Astrocyte (in vitro differentiated cells and primary cell): Measurements from ENCODE around the gene RSF1. TPM values are rescaled to one million over a fixed set of nuclear protein-coding genes. Genes with fewer than 3 reads are reported as not detected.

Source experiments
- DNase-seq: peaks from one replicate; pipeline ENCODE4 v3.0.0-alpha.2; 2010; ENCODE audit warnings: low read depth
- FAIRE-seq: peaks from 2 replicates; lab custom pipeline; 2011; peaks lifted over from hg19 to GRCh38; lab: Jason Lieb, UNC
- H2AFZ ChIP-seq: 2 replicates; pipeline ENCODE4 v1.6.0; 2012; ENCODE audit warnings: low read depth, low read length, inconsistent platforms
- H3K27ac ChIP-seq: 2 replicates; pipeline ENCODE4 v1.5.1; 2011; ENCODE audit warnings: low read depth, low read length, inconsistent platforms
- H3K27me3 ChIP-seq: 2 replicates; pipeline ENCODE4 v1.6.0; 2011; ENCODE audit warnings: low read length, inconsistent platforms; ENCODE audit not compliant: insufficient read depth
- H3K36me3 ChIP-seq: 2 replicates; pipeline ENCODE4 v1.5.1; 2011; ENCODE audit warnings: low read length, inconsistent platforms; ENCODE audit not compliant: insufficient read depth
- H3K4me1 ChIP-seq: 2 replicates; pipeline ENCODE4 v1.5.1; 2011; ENCODE audit warnings: low read length, inconsistent platforms; ENCODE audit not compliant: insufficient read depth
- H3K4me2 ChIP-seq: 2 replicates; pipeline ENCODE4 v1.6.0; 2012; ENCODE audit warnings: low read length, inconsistent platforms
- H3K4me3 ChIP-seq: 2 replicates; pipeline ENCODE4 v1.5.1; 2011; ENCODE audit warnings: low read depth, mild to moderate bottlenecking, low read length, inconsistent platforms; ENCODE audit not compliant: insufficient read depth
- H3K79me2 ChIP-seq: 2 replicates; pipeline ENCODE4 v1.6.0; 2012; ENCODE audit warnings: mild to moderate bottlenecking, low read length, inconsistent platforms; ENCODE audit not compliant: insufficient read depth
- H3K9ac ChIP-seq: 2 replicates; pipeline ENCODE4 v1.6.0; 2012; ENCODE audit warnings: mild to moderate bottlenecking, low read length, inconsistent platforms
- H3K9me3 ChIP-seq: 2 replicates; pipeline ENCODE4 v1.5.1; 2012; ENCODE audit warnings: low read depth, mild to moderate bottlenecking, low read length, inconsistent platforms; ENCODE audit not compliant: insufficient read depth
- H4K20me1 ChIP-seq: 2 replicates; pipeline ENCODE4 v1.6.0; 2012; ENCODE audit warnings: low read length, inconsistent platforms; ENCODE audit not compliant: insufficient read depth
- H3K27ac Mint-ChIP-seq: one replicate; pipeline ENCODE4 v1.8.0; 2021; ENCODE audit warnings: mild to moderate bottlenecking, mixed read lengths; ENCODE audit not compliant: unreplicated experiment
- H3K27me3 Mint-ChIP-seq: one replicate; pipeline ENCODE4 v1.8.0; 2021; ENCODE audit warnings: low read depth, mixed read lengths; ENCODE audit not compliant: unreplicated experiment
- H3K36me3 Mint-ChIP-seq: one replicate; pipeline ENCODE4 v1.8.0; 2021; ENCODE audit warnings: low read depth, mixed read lengths; ENCODE audit not compliant: unreplicated experiment
- H3K4me1 Mint-ChIP-seq: one replicate; pipeline ENCODE4 v1.8.0; 2021; ENCODE audit warnings: low read depth, mixed read lengths; ENCODE audit not compliant: unreplicated experiment
- H3K4me3 Mint-ChIP-seq: one replicate; pipeline ENCODE4 v1.8.0; 2021; ENCODE audit warnings: mild to moderate bottlenecking, moderate library complexity, mixed read lengths; ENCODE audit not compliant: unreplicated experiment
- H3K9me3 Mint-ChIP-seq: one replicate; pipeline ENCODE4 v1.8.0; 2021; ENCODE audit warnings: mild to moderate bottlenecking, mixed read lengths; ENCODE audit not compliant: unreplicated experiment
- EZH2 ChIP-seq: IDR thresholded peaks from 2 replicates; pipeline ENCODE4 v1.6.1; 2012; ENCODE audit warnings: mild to moderate bottlenecking, low read length, inconsistent platforms; ENCODE audit not compliant: insufficient read depth
- total RNA-seq: library from RNA; stranded (reverse); gene quantifications from 2 replicates; pipeline ENCODE4 v1.2.1, GENCODE V29; 2021
- TF ChIP-seq, protein P1 (sequence below): IDR thresholded peaks from 2 replicates; pipeline ENCODE4 v1.5.1; 2011; ENCODE audit warnings: low read depth, mild to moderate bottlenecking, inconsistent platforms, low read length, moderate library complexity; ENCODE audit not compliant: insufficient read depth

RSF1 gene
- total RNA-seq, 1 donor from 2014 or later = 84.0 TPM

DNA sequence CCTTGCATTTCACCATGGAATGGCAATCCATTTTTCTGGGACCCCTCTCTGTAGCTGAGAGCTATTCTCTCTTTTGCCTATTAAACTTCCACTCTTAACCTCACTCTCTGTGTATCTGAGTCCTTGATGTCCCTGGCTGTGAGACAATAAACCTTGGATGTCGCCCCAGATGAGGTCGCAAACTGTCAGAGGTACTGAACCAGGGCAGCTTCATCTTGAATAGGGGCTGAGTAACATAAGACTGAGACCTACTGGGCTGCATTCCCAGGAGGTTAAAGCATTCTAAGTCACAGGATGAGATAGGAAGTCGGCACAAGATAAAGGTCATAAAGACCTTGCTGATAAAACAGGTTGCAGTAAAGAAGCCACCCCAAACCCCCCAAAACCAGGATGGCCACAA is 68.0 kb downstream of the RSF1 start:
- H3K27ac Mint-ChIP-seq = no peak overlapping the region
- no peak for TF ChIP-seq EZH2
- TF ChIP-seq, protein P1, sequence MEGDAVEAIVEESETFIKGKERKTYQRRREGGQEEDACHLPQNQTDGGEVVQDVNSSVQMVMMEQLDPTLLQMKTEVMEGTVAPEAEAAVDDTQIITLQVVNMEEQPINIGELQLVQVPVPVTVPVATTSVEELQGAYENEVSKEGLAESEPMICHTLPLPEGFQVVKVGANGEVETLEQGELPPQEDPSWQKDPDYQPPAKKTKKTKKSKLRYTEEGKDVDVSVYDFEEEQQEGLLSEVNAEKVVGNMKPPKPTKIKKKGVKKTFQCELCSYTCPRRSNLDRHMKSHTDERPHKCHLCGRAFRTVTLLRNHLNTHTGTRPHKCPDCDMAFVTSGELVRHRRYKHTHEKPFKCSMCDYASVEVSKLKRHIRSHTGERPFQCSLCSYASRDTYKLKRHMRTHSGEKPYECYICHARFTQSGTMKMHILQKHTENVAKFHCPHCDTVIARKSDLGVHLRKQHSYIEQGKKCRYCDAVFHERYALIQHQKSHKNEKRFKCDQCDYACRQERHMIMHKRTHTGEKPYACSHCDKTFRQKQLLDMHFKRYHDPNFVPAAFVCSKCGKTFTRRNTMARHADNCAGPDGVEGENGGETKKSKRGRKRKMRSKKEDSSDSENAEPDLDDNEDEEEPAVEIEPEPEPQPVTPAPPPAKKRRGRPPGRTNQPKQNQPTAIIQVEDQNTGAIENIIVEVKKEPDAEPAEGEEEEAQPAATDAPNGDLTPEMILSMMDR = no peak
- peak; percentile 8 for DNase-seq
- Histone ChIP-seq H2AFZ (no peak overlapping the region), H3K9ac (no peak overlapping the region), H3K36me3 (peaks cover 2% of the 10 kb centered on the region), H3K9me3 (no peaks in the 10 kb centered on the region), H3K4me1 (no peaks in the 10 kb centered on the region), H3K79me2 (peaks cover 60% of the 10 kb centered on the region), H4K20me1 (peaks cover 67% of the 10 kb centered on the region), H3K27me3 (no peaks in the 10 kb centered on the region), H3K4me2 (no peak overlapping the region), H3K27ac (no peak overlapping the region), H3K4me3 (no peak overlapping the region)
- peaks cover 24% of the 10 kb centered on the region for H3K36me3 Mint-ChIP-seq
- no peaks in the 10 kb centered on the region for H3K27me3 Mint-ChIP-seq
- H3K4me3 Mint-ChIP-seq = no peak overlapping the region
- H3K4me1 Mint-ChIP-seq = peaks cover 11% of the 10 kb centered on the region
- no peak for FAIRE-seq
- H3K9me3 Mint-ChIP-seq = no peaks in the 10 kb centered on the region

DNA sequence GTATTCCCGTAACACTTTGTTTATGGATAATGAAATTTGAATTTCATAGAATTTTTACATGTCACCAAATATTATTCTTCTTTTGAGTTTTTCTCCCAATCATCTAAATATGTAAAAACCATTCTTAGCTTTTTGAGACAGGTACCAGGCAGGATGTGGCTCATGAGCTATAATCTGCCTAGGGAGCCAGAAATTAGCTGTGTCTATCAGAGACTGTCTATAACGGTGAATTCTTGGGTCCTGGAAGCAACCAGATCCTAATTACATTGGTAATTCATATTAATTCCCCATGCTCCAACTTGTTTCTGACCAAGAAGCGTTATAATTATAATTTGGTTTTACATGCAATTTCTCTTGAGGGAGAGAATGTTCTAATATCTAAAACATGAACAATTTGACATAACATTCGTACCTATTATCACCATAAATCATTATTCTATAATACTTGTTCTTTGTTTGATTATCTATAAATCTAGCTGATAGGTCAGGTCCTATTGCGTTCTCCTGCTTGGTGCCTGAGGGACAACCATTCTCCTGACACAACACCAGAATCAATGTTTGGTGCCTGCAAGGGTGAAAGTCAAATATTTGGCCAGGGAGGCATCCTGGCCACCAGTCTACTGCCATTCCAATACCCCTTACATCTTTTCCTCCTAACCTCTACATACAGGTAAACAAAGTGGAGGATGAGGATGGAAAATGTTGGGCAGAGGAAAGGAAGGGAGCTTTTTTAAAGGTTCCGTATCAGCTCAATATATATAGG is 69.9 kb downstream of the RSF1 start:
- Mint-ChIP-seq H3K4me1 (peaks cover 20% of the 10 kb centered on the region), H3K4me3 (no peak overlapping the region), H3K27ac (no peak overlapping the region), H3K9me3 (no peaks in the 10 kb centered on the region), H3K36me3 (peaks cover 16% of the 10 kb centered on the region), H3K27me3 (no peaks in the 10 kb centered on the region)
- Histone ChIP-seq H3K4me1 (no peaks in the 10 kb centered on the region), H3K9me3 (no peaks in the 10 kb centered on the region), H3K79me2 (peaks cover 62% of the 10 kb centered on the region), H3K36me3 (peaks cover 2% of the 10 kb centered on the region), H3K27me3 (no peaks in the 10 kb centered on the region), H2AFZ (no peak overlapping the region), H4K20me1 (peaks cover 61% of the 10 kb centered on the region), H3K4me3 (no peak overlapping the region), H3K27ac (no peak overlapping the region), H3K9ac (no peak overlapping the region), H3K4me2 (no peak overlapping the region)
- TF ChIP-seq EZH2 = no peak
- TF ChIP-seq, protein P1 = no peak
- DNase-seq = no peak
- no peak for FAIRE-seq

DNA sequence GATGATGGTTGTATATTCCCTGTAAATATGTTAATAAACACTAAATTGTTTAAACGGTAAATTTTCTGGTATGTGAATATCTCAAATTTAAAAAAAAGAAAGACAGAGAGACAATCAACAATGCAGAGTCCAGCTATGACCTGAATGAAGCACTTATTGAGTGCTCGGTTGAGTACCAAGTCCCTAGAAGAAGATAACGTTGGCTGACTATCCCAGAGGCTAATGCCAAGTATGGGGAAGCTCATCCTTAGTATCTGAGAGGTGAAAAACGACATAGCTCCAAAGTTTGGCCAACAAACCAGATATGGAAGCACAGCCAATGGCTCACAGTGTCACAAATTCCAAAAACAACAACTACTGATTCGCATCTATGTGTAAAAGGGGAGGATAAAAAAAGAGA is 71.3 kb downstream of the RSF1 start:
- TF ChIP-seq EZH2 = no peak
- no peak overlapping the region for H3K4me3 ChIP-seq
- H3K4me3 Mint-ChIP-seq = no peak overlapping the region
- H3K9ac ChIP-seq = no peak overlapping the region
- H3K36me3 ChIP-seq = peaks cover 2% of the 10 kb centered on the region
- no peak overlapping the region for H3K27ac ChIP-seq
- no peak for DNase-seq
- H3K79me2 ChIP-seq = peaks cover 54% of the 10 kb centered on the region
- H3K27ac Mint-ChIP-seq = no peak overlapping the region
- no peak overlapping the region for H3K4me2 ChIP-seq
- no peaks in the 10 kb centered on the region for H3K4me1 ChIP-seq
- no peak overlapping the region for H2AFZ ChIP-seq
- H3K36me3 Mint-ChIP-seq = peaks cover 12% of the 10 kb centered on the region
- no peaks in the 10 kb centered on the region for H3K9me3 Mint-ChIP-seq
- no peak for FAIRE-seq
- peaks cover 19% of the 10 kb centered on the region for H3K4me1 Mint-ChIP-seq
- no peaks in the 10 kb centered on the region for H3K27me3 Mint-ChIP-seq
- H4K20me1 ChIP-seq = peaks cover 53% of the 10 kb centered on the region
- H3K9me3 ChIP-seq = no peaks in the 10 kb centered on the region
- no peaks in the 10 kb centered on the region for H3K27me3 ChIP-seq
